Measurements from ENCODE around the gene BOC. TPM values are rescaled to one million over a fixed set of nuclear protein-coding genes. Genes with fewer than 3 reads are reported as not detected.

The BOC gene
- total and polyA plus RNA-seq, 2 donors (not counting 3 experiments of a cell fraction or from before 2014, with no cell fraction given), result 0.07 TPM; not detected in 1

- CTCF ChIA-PET, result no interaction called here
- no peak overlapping the region for H3K27ac ChIP-seq (ENCODE audit: insufficient read depth, low read depth, low read length)
- no peak overlapping the region for H2AFZ ChIP-seq (ENCODE audit: low read depth, low read length)
- TF ChIP-seq MYC (IDR thresholded peaks at IDR 0.05; ENCODE audit: low read depth, low read length) (no peak), GATA2 (IDR thresholded peaks at IDR 0.05; ENCODE audit: insufficient read depth, insufficient read length, low read depth, low read length) (no peak), CTCF (IDR thresholded peaks at IDR 0.05; ENCODE audit: extremely low read depth in 1 of 2, insufficient read depth in 1 of 2, low read depth in 1 of 2, low read length in 2 of 2) (no peak), POLR2A (IDR thresholded peaks at IDR 0.05; ENCODE audit: low read depth, low read length) (no peak), JUN (IDR thresholded peaks at IDR 0.05; ENCODE audit: borderline replicate concordance, insufficient read depth, insufficient read length, low read depth) (no peak), EZH2 (IDR thresholded peaks at IDR 0.05; ENCODE audit: borderline replicate concordance, low read depth, low read length, severe bottlenecking) (no peak), MAX (IDR thresholded peaks at IDR 0.05; ENCODE audit: insufficient read depth, insufficient read length) (no peak), FOS (IDR thresholded peaks at IDR 0.05; ENCODE audit: borderline replicate concordance, insufficient read depth, low read length) (no peak), POLR2AphosphoS5 (IDR thresholded peaks at IDR 0.05; ENCODE audit: insufficient read depth, low read depth, low read length) (no peak)
- H4K20me1 ChIP-seq (replicated peaks; ENCODE audit: control insufficient read depth, extremely low read depth, insufficient read depth, low read length), result no peaks in the 10 kb centered on the region
- no peaks in the 10 kb centered on the region for H3K9me1 ChIP-seq (replicated peaks; ENCODE audit: control insufficient read depth, extremely low read depth, insufficient read depth, low read length)
- DNase-seq (ENCODE audit: low read depth, low spot score) (no peak), FAIRE-seq (no peak)
- no peak overlapping the region for H3K4me3 ChIP-seq (replicated peaks in 1 of 3; ENCODE audit: insufficient read depth in 1 of 3, low read depth in 1 of 3, low read length in 3 of 3)
- intact Hi-C loops (cut with micrococcal nuclease) (no loop called here), dilution Hi-C loops (cut with MboI; ENCODE audit: extremely low pct_ligation_motif_present, low sequenced_read_pairs) (no loop called here)
- no peak overlapping the region for H3K9ac ChIP-seq (replicated peaks; ENCODE audit: extremely low read depth, insufficient read depth, low read length)
- POLR2A ChIA-PET, result no interaction called here
- no TSS peak for BruUV-seq (replicated peaks)
- H3K4me2 ChIP-seq (ENCODE audit: insufficient read depth, low read length), result no peak overlapping the region
- no peaks in the 10 kb centered on the region for H3K79me2 ChIP-seq (ENCODE audit: control insufficient read depth, insufficient read depth, low read length)
- H3K36me3 ChIP-seq (ENCODE audit: control insufficient read depth in 2 of 2, extremely low read depth in 1 of 2, insufficient read depth in 2 of 2, low read length in 2 of 2), result no peaks in the 10 kb centered on the region
- no peaks in the 10 kb centered on the region for H3K4me1 ChIP-seq (ENCODE audit: control insufficient read depth, extremely low read depth, insufficient read depth, low read length)
- H3K27me3 ChIP-seq (ENCODE audit: control insufficient read depth in 2 of 2, insufficient read depth in 2 of 2, low read length in 2 of 2), result peaks cover 0 to 2% of the 10 kb centered on the region in 2 experiments
- H3K9me3 ChIP-seq (replicated peaks; ENCODE audit: control insufficient read depth, insufficient read depth, low read length), result no peaks in the 10 kb centered on the region
These were observed 50.9 kb downstream of the BOC start for GRCh38 chr3:113262304-113262665.

Measured in endothelial cell of umbilical vein (primary cell).